SH-SY5Y (cell line): ENCODE measurements around the gene SPRR5.

Experiments
- GATA2 ChIP-seq: IDR thresholded peaks from 2 replicates; pipeline ENCODE4 v1.6.1; 2011; ENCODE audit warnings: mild to moderate bottlenecking, low read depth, low read length
- GATA3 ChIP-seq: IDR thresholded peaks from 2 replicates; pipeline ENCODE4 v1.6.1; 2011; ENCODE audit warnings: low read depth, mild to moderate bottlenecking, low read length, moderate library complexity

GRCh38 chr1:152951711-152952110, 4.7 kb downstream of the SPRR5 start:
- TF ChIP-seq GATA2 (no peak), GATA3 (no peak)
